ENCODE measurements around the gene TRMU. TPM values are rescaled to one million over a fixed set of nuclear protein-coding genes. Genes with fewer than 3 reads are reported as not detected.

The TRMU gene
- total and polyA plus RNA-seq, 2 experiments from 2014 or later: 38.0 to 40.9 TPM

DNA sequence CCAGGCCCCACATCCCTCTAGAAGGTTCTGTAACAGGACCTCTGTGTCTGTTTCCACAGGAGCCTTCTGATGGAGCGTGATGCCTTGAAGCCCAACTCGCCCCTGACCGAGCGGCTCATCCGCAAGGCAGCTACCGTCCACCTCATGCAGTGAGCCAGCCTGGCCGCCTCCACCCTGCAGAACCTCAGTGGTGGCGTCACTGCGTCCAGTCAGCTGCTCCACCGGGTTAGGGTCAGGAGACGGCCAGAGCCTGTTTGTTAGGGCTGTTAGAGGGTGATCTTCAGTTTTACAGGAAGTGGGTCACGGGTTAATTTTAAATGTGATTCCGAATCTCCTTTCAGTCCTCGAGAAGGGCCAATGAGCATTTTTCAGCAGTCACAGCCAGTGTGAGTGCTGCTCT, 42.8 kb upstream of the TRMU start:
- Histone ChIP-seq H3K36me3 (replicated peaks; ENCODE audit: insufficient read depth, low read depth) (no peaks in the 10 kb centered on the region), H3K4me1 (ENCODE audit: insufficient read depth) (peaks cover 8% of the 10 kb centered on the region), H2AFZ (no peak overlapping the region), H4K20me1 (ENCODE audit: insufficient read depth, poor library complexity, severe bottlenecking) (no peaks in the 10 kb centered on the region), H3K9me2 (replicated peaks; ENCODE audit: insufficient read depth) (no peaks in the 10 kb centered on the region), H3K27ac (no peak overlapping the region), H3K27me3 (no peaks in the 10 kb centered on the region), H3K4me2 (no peak overlapping the region), H3K9me3 (ENCODE audit: low read depth) (no peaks in the 10 kb centered on the region), H3K79me2 (peaks cover 2% of the 10 kb centered on the region), H3K4me3 (no peak overlapping the region)
- 96% methylated on average over 14 of the region's 14 CpGs for WGBS (ENCODE audit: low lambda C conversion rate, missing lambda C conversion rate)
- DNase-seq (ENCODE audit: low spot score): no peak
- TF ChIP-seq EZH2phosphoT487 (IDR thresholded peaks at IDR 0.05; ENCODE audit: low read depth, severe bottlenecking, unreplicated experiment): no peak
- TF ChIP-seq, protein P1, sequence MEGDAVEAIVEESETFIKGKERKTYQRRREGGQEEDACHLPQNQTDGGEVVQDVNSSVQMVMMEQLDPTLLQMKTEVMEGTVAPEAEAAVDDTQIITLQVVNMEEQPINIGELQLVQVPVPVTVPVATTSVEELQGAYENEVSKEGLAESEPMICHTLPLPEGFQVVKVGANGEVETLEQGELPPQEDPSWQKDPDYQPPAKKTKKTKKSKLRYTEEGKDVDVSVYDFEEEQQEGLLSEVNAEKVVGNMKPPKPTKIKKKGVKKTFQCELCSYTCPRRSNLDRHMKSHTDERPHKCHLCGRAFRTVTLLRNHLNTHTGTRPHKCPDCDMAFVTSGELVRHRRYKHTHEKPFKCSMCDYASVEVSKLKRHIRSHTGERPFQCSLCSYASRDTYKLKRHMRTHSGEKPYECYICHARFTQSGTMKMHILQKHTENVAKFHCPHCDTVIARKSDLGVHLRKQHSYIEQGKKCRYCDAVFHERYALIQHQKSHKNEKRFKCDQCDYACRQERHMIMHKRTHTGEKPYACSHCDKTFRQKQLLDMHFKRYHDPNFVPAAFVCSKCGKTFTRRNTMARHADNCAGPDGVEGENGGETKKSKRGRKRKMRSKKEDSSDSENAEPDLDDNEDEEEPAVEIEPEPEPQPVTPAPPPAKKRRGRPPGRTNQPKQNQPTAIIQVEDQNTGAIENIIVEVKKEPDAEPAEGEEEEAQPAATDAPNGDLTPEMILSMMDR (IDR thresholded peaks at IDR 0.05; ENCODE audit: poor library complexity): no peak
- TF ChIP-seq EZH2 (IDR thresholded peaks at IDR 0.05; ENCODE audit: borderline replicate concordance): no peak

DNA sequence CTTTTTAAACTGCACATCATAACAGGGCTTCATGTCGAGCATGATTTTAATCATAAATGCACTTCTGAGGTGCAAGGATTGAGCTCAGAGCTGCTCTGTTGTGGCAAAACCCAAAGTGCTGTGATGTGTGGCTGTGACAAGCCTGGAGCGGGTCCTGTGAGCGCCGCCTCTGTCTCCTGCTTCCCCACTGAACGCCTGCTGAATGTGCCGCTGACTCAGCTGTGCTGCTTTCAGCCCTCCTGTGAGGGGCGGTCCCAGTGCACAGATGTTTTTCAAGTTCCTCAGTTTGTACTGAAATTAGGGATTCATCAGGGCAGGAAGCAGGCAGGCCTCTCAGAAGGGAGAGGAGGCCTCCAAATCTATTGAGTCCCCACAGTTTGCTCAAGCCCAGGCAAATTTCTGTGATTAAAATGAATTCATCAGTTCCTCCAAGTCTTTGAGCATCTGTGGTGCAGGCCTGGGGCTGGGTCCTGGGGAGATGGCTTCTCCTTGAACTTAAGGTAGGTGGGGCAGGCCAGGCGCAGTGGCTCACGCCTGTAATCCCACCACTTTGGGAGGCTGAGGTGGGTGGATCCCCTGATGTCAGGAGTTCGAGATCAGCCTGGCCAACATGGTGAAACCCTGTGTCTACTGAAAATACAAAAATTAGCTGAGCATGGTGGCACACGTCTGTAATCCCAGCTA, 41.8 kb upstream of the TRMU start:
- H3K79me2 ChIP-seq: peaks cover 11% of the 10 kb centered on the region
- H3K27me3 ChIP-seq: no peaks in the 10 kb centered on the region
- H3K4me1 ChIP-seq (ENCODE audit: insufficient read depth): peaks cover 8% of the 10 kb centered on the region
- TF ChIP-seq, protein P1 (IDR thresholded peaks at IDR 0.05; ENCODE audit: poor library complexity): no peak
- TF ChIP-seq EZH2 (IDR thresholded peaks at IDR 0.05; ENCODE audit: borderline replicate concordance): no peak
- no peak for TF ChIP-seq EZH2phosphoT487 (IDR thresholded peaks at IDR 0.05; ENCODE audit: low read depth, severe bottlenecking, unreplicated experiment)
- H3K9me2 ChIP-seq (replicated peaks; ENCODE audit: insufficient read depth): no peaks in the 10 kb centered on the region
- no peak for DNase-seq (ENCODE audit: low spot score)
- H3K4me3 ChIP-seq: no peak overlapping the region
- no peak overlapping the region for H3K27ac ChIP-seq
- no peak overlapping the region for H2AFZ ChIP-seq
- no peaks in the 10 kb centered on the region for H3K36me3 ChIP-seq (replicated peaks; ENCODE audit: insufficient read depth, low read depth)
- WGBS (ENCODE audit: low lambda C conversion rate, missing lambda C conversion rate): 88% methylated on average over 11 of the region's 11 CpGs
- H3K9me3 ChIP-seq (ENCODE audit: low read depth): no peaks in the 10 kb centered on the region
- H3K4me2 ChIP-seq: no peak overlapping the region
- no peaks in the 10 kb centered on the region for H4K20me1 ChIP-seq (ENCODE audit: insufficient read depth, poor library complexity, severe bottlenecking)

DNA sequence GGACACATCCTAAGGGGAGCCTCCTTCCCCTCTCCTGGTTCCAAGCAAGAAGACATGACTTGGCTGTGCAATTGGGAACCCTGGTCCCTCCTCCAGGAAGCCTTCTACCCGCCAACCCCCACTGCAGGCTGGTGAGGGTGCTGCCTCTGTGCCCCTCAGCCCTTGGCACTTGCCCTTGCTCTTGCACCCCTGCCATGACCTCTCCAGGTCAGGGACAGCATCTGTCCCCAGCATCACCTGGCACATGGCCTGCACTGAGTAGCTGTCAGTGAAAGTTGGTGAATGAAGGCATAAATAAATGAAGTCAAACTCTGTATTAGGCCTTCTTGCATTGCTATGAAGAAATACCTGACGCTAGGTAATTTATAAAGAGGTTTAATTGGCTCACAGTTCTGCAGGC, 40.7 kb upstream of the TRMU start:
- no peak for TF ChIP-seq EZH2phosphoT487 (IDR thresholded peaks at IDR 0.05; ENCODE audit: low read depth, severe bottlenecking, unreplicated experiment)
- TF ChIP-seq, protein P1 (IDR thresholded peaks at IDR 0.05; ENCODE audit: poor library complexity): no peak
- TF ChIP-seq EZH2 (IDR thresholded peaks at IDR 0.05; ENCODE audit: borderline replicate concordance): no peak
- Histone ChIP-seq H3K36me3 (replicated peaks; ENCODE audit: insufficient read depth, low read depth) (no peaks in the 10 kb centered on the region), H3K79me2 (peaks cover 17% of the 10 kb centered on the region)

More for the DNA sequence above, 40.7 kb upstream of the TRMU start:
- H3K9me2 ChIP-seq (replicated peaks; ENCODE audit: insufficient read depth): no peaks in the 10 kb centered on the region
- no peak overlapping the region for H3K4me2 ChIP-seq
- H2AFZ ChIP-seq: no peak overlapping the region
- no peak overlapping the region for H3K27ac ChIP-seq
- no peak overlapping the region for H3K4me3 ChIP-seq
- peaks cover 8% of the 10 kb centered on the region for H3K4me1 ChIP-seq (ENCODE audit: insufficient read depth)
- no peaks in the 10 kb centered on the region for H3K27me3 ChIP-seq
- H4K20me1 ChIP-seq (ENCODE audit: insufficient read depth, poor library complexity, severe bottlenecking): no peaks in the 10 kb centered on the region
- 98% methylated on average over 2 of the region's 2 CpGs for WGBS (ENCODE audit: low lambda C conversion rate, missing lambda C conversion rate)
- DNase-seq (ENCODE audit: low spot score): no peak
- H3K9me3 ChIP-seq (ENCODE audit: low read depth): no peaks in the 10 kb centered on the region

All from hepatocyte (in vitro differentiated cells).